HG02852 (cell line): Measurements from ENCODE around the gene CDKN2C.

Experiments used
- ATAC-seq: cut with Tn5 transposase; IDR thresholded peaks from one replicate; pipeline ENCODE4 v1.9.1; 2021; ENCODE audit warnings: mild to moderate bottlenecking, moderate library complexity; ENCODE audit not compliant: unreplicated experiment

Gene CDKN2C

GRCh38 chr1:51014878-51015277 is 44.8 kb downstream of the CDKN2C start:
- ATAC-seq: no peak

DNA sequence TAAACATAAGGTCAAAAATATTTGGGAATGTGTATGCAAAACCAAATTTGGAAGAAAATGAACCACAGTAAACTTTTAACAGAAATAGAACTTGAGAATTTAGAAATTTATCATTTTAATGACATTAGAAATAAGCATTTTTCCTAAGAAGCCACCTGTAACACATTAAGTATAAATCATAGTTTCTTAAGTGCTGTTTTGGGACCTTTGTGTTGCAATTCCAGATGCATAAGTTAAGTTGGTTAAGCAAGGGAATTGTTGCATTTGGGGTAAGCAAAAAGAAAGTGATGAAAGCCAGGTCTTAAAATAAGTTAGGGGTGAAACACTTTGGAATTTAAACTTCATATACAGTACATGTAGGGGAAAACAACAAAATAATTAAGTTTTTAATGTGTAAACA is 49.8 kb downstream of the CDKN2C start:
- no peak for ATAC-seq
